Keratinocyte (primary cell): Measurements from ENCODE around the gene RAD23B.

ENCODE experiments used
- EZH2 ChIP-seq: IDR thresholded peaks from one replicate; pipeline ENCODE4 v1.6.1; 2012; ENCODE audit warnings: inconsistent platforms, mild to moderate bottlenecking, low read length, moderate library complexity
- TF ChIP-seq, protein P1 (sequence below), 3 experiments: IDR thresholded peaks in 1 of 3; conservative IDR thresholded peaks in 1 of 3; optimal IDR thresholded peaks in 1 of 3; 2 replicates in 2 of 3; 3 replicates in 1 of 3; pipeline versions ENCODE3 to v1.5.1; 2011; ENCODE audit warnings: low read length in 3 of 3, mild to moderate bottlenecking in 3 of 3, moderate library complexity in 2 of 3, control low read depth in 1 of 3, inconsistent platforms in 1 of 3; ENCODE audit not compliant: insufficient read depth in 2 of 3; ENCODE audit errors: extremely low read depth in 1 of 3

DNA sequence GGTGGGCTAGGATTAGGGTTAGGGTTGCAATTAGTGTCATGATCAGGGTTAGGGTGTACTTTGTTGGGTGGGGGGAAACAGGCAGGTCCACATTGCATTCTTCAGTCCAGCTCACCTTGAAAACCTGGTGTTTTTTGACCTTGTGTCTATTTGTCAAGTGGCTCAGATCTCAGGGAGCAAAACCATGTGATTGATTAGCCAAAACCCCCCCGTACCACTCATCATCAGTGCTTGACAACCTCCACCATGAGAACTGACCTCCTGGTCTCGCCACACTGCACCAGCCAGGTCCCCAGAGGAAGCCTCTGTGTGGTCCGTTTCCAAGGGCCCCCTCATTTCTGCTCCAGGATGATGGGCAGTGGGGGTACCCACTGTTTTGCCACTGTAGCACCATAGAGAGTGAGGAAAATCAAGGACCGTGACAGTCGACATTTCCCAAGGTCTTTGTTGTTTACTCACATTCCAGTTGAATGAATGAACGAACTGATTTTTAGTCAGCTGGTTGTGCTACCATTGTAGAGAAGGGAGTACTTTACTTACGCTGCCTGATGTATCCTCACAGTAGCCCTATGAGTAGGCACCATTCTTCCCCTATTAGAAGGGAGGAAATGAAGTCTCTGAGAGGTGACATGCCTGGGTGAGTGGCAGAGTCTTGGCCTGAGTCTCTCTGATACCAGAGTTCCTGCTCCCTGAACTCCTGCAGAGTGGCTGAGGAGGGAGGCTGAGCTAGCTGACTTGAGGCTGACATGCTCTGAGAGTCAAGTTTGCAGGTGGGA lies 84.8 kb downstream of the RAD23B start:
- TF ChIP-seq, protein P1, sequence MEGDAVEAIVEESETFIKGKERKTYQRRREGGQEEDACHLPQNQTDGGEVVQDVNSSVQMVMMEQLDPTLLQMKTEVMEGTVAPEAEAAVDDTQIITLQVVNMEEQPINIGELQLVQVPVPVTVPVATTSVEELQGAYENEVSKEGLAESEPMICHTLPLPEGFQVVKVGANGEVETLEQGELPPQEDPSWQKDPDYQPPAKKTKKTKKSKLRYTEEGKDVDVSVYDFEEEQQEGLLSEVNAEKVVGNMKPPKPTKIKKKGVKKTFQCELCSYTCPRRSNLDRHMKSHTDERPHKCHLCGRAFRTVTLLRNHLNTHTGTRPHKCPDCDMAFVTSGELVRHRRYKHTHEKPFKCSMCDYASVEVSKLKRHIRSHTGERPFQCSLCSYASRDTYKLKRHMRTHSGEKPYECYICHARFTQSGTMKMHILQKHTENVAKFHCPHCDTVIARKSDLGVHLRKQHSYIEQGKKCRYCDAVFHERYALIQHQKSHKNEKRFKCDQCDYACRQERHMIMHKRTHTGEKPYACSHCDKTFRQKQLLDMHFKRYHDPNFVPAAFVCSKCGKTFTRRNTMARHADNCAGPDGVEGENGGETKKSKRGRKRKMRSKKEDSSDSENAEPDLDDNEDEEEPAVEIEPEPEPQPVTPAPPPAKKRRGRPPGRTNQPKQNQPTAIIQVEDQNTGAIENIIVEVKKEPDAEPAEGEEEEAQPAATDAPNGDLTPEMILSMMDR (optimal IDR thresholded peaks at IDR 0.05 in 1 of 3, IDR thresholded peaks at IDR 0.05 in 1 of 3, conservative IDR thresholded peaks at IDR 0.05 in 1 of 3; ENCODE audit: extremely low read depth in 1 of 3, insufficient read depth in 2 of 3, low read length in 3 of 3), result no peak
- TF ChIP-seq EZH2, result no peak
